Neutrophil (primary cell): ENCODE measurements around the gene CCDC124.
"Not testable (repeated sequence)": the region's sequence is repeated elsewhere in the genome, so short reads cannot be mapped to it uniquely, and the experiment has no call there.

Experiments used
- H3K27ac ChIP-seq: fragments of 200-600 bp; sonication (generic); 2 replicates; pipeline ENCODE4 v1.5.1; 2016; ENCODE audit warnings: mild to moderate bottlenecking, moderate library complexity
- H3K27me3 ChIP-seq: fragments of 200-600 bp; sonication (generic); 2 replicates; pipeline ENCODE4 v1.6.0; 2016; ENCODE audit warnings: mild to moderate bottlenecking
- H3K36me3 ChIP-seq: fragments of 200-600 bp; sonication (generic); 2 replicates; pipeline ENCODE4 v1.5.1; 2017
- H3K4me1 ChIP-seq, 2 experiments: fragments of 200-600 bp in 1 of 2; sonication (generic) in 1 of 2; 1 replicate in 1 of 2; 2 replicates in 1 of 2; pipeline versions ENCODE4 v1.5.1 to v1.6.1; 2013 to 2016; ENCODE audit warnings: low read depth in 1 of 2, low read length in 1 of 2, mild to moderate bottlenecking in 1 of 2, moderate library complexity in 1 of 2; ENCODE audit not compliant: control insufficient read depth in 1 of 2, insufficient read depth in 1 of 2
- H3K4me3 ChIP-seq, 2 experiments: fragments of 200-600 bp in 1 of 2; sonication (generic) in 1 of 2; 1 replicate in 1 of 2; 2 replicates in 1 of 2; pipeline ENCODE4 v1.5.1; 2013 to 2016; ENCODE audit warnings: low read depth in 1 of 2, low read length in 1 of 2, mild to moderate bottlenecking in 1 of 2, moderate library complexity in 1 of 2
- H3K9me3 ChIP-seq: fragments of 200-600 bp; sonication (generic); 2 replicates; pipeline ENCODE4 v1.5.1; 2016
- CTCF ChIP-seq: fragments of 200-600 bp; sonication (generic); IDR thresholded peaks from 2 replicates; pipeline ENCODE4 v1.5.1; 2016; ENCODE audit warnings: antibody characterized with exemption

The CCDC124 gene

GRCh38 chr19:17910791-17911360 lies 21.9 kb upstream of the CCDC124 start:
- Histone ChIP-seq H3K36me3 (no peaks in the 10 kb centered on the region), H3K27me3 (peaks cover 8% of the 10 kb centered on the region), H3K4me3 (no peak overlapping the region), H3K4me1 (no peaks in the 10 kb centered on the region), H3K27ac (no peak overlapping the region), H3K9me3 (peaks cover 13% of the 10 kb centered on the region)
- no peak for TF ChIP-seq CTCF

- no peak overlapping the region for H3K4me3 ChIP-seq
- peaks cover 13% of the 10 kb centered on the region for H3K9me3 ChIP-seq
- no peaks in the 10 kb centered on the region for H3K36me3 ChIP-seq
- peaks cover 17% of the 10 kb centered on the region for H3K27me3 ChIP-seq
- no peak overlapping the region for H3K27ac ChIP-seq
- no peaks in the 10 kb centered on the region for H3K4me1 ChIP-seq
- no peak for TF ChIP-seq CTCF
These were observed 16.7 kb upstream of the CCDC124 start for GRCh38 chr19:17915940-17916593.

GRCh38 chr19:17918151-17918550 lies 14.7 kb upstream of the CCDC124 start:
- H3K4me3 ChIP-seq, H3K27ac ChIP-seq, H3K36me3 ChIP-seq, H3K4me1 ChIP-seq: not testable (repeated sequence)
- Histone ChIP-seq H3K9me3 (peaks cover 11% of the 10 kb centered on the region), H3K27me3 (peaks cover 11% of the 10 kb centered on the region)

- not testable (repeated sequence) for H3K9me3 ChIP-seq, H3K36me3 ChIP-seq, H3K4me3 ChIP-seq, H3K27ac ChIP-seq, H3K4me1 ChIP-seq
- peaks cover 11% of the 10 kb centered on the region for H3K27me3 ChIP-seq
These were observed 13.7 kb upstream of the CCDC124 start for GRCh38 chr19:17919122-17919521.

- TF ChIP-seq CTCF: no peak
- Histone ChIP-seq H3K4me1 (no peaks in the 10 kb centered on the region), H3K4me3 (no peak overlapping the region), H3K27me3 (peaks cover 11% of the 10 kb centered on the region), H3K27ac (no peak overlapping the region), H3K9me3 (no peaks in the 10 kb centered on the region), H3K36me3 (no peaks in the 10 kb centered on the region)
These were observed 12.3 kb upstream of the CCDC124 start for GRCh38 chr19:17920527-17920926.

GRCh38 chr19:17922138-17922537 lies 10.7 kb upstream of the CCDC124 start:
- Histone ChIP-seq H3K36me3 (no peaks in the 10 kb centered on the region), H3K4me1 (no peaks in the 10 kb centered on the region), H3K27ac (no peak overlapping the region), H3K9me3 (no peaks in the 10 kb centered on the region), H3K27me3 (no peaks in the 10 kb centered on the region), H3K4me3 (no peak overlapping the region)
- no peak for TF ChIP-seq CTCF
